Measurements from ENCODE around the gene CHIC2. TPM values are rescaled to one million over a fixed set of nuclear protein-coding genes. Genes with fewer than 3 reads are reported as not detected.

The CHIC2 gene
- total and polyA plus RNA-seq, 2 of the 8 experiments (the other 6 are each of a cell fraction or from before 2014, with no cell fraction given), result 4.5 to 10.9 TPM

GRCh38 chr4:54041100-54041499 is 23.3 kb downstream of the CHIC2 start (continued):
- TF ChIP-seq GTF2F1 (IDR thresholded peaks at IDR 0.05; ENCODE audit: borderline replicate concordance, low read depth, low read length) (no peak), TEAD4 (IDR thresholded peaks at IDR 0.05; ENCODE audit: low read depth, low read length) (no peak), CBX5 (IDR thresholded peaks at IDR 0.05; ENCODE audit: low read depth, low read length) (no peak), SP2 (IDR thresholded peaks at IDR 0.05; ENCODE audit: low read length) (no peak), EP300 (IDR thresholded peaks at IDR 0.05; ENCODE audit: borderline replicate concordance in 1 of 2, low read depth in 2 of 2, low read length in 2 of 2) (no peak)

Data from H1 (cell line).